Stimulated activated CD4-positive, alpha-beta T cell treated with anti-CD3 and anti-CD28 coated beads, Interleukin-2, amount 100 ng/mL, for 48 hours (primary cell): Measurements from ENCODE around the gene MEOX1.

Experiments used
- DNase-seq, 2 donors: peaks; one replicate each; pipeline ENCODE4 v3.0.0-alpha.2; 2020

Gene MEOX1

GRCh38 chr17:43652124-43652480, 9.6 kb downstream of the MEOX1 start:
- DNase-seq: no peak

GRCh38 chr17:43650471-43650870, 11.3 kb downstream of the MEOX1 start:
- no peak for DNase-seq

GRCh38 chr17:43648916-43649315, 12.8 kb downstream of the MEOX1 start:
- DNase-seq: no peak

- DNase-seq: peak in 1 of 2 donors; percentile 10
Measured at GRCh38 chr17:43645765-43646481, 15.8 kb downstream of the MEOX1 start.

GRCh38 chr17:43645450-43645764, 16.3 kb downstream of the MEOX1 start:
- no peak for DNase-seq

- DNase-seq: no peak
Measured at GRCh38 chr17:43644081-43644480, 17.6 kb downstream of the MEOX1 start.

GRCh38 chr17:43641416-43641815, 20.3 kb downstream of the MEOX1 start:
- DNase-seq: no peak

GRCh38 chr17:43640491-43641252, 21.1 kb downstream of the MEOX1 start:
- no peak for DNase-seq

GRCh38 chr17:43637563-43638323, 24.0 kb downstream of the MEOX1 start:
- no peak for DNase-seq

- DNase-seq: no peak
Measured at GRCh38 chr17:43636426-43636825, 25.3 kb downstream of the MEOX1 start.

GRCh38 chr17:43634591-43635125, 27.1 kb downstream of the MEOX1 start:
- no peak for DNase-seq

GRCh38 chr17:43632221-43632620, 29.5 kb downstream of the MEOX1 start:
- no peak for DNase-seq

- DNase-seq: no peak
Measured at GRCh38 chr17:43631429-43631828, 30.3 kb downstream of the MEOX1 start.

GRCh38 chr17:43628089-43628650, 33.6 kb downstream of the MEOX1 start:
- no peak for DNase-seq

- no peak for DNase-seq
Measured at GRCh38 chr17:43627653-43628052, 34.1 kb downstream of the MEOX1 start.

GRCh38 chr17:43626023-43626422, 35.7 kb downstream of the MEOX1 start:
- no peak for DNase-seq

- DNase-seq: no peak
Measured at GRCh38 chr17:43625606-43626005, 36.1 kb downstream of the MEOX1 start.

- no peak for DNase-seq
Measured at GRCh38 chr17:43620581-43620980, 41.1 kb downstream of the MEOX1 start.

- no peak for DNase-seq
Measured at GRCh38 chr17:43620147-43620546, 41.6 kb downstream of the MEOX1 start.

- DNase-seq: no peak
Measured at GRCh38 chr17:43619705-43620104, 42.0 kb downstream of the MEOX1 start.

- no peak for DNase-seq
Measured at GRCh38 chr17:43618276-43618675, 43.4 kb downstream of the MEOX1 start.

GRCh38 chr17:43616852-43617251, 44.9 kb downstream of the MEOX1 start:
- DNase-seq: no peak

GRCh38 chr17:43616421-43616820, 45.3 kb downstream of the MEOX1 start:
- no peak for DNase-seq

GRCh38 chr17:43616029-43616351, 45.7 kb downstream of the MEOX1 start:
- DNase-seq: no peak
